Omental fat pad (tissue), 4 donors: ENCODE data around the gene MYO18B. TPM values are rescaled to one million over a fixed set of nuclear protein-coding genes. Genes with fewer than 3 reads are reported as not detected.

Experiments used
- ATAC-seq: fragments of 150-250 bp; one replicate; pipeline ENCODE4 v1.9.1; 2016; ENCODE audit warnings: mild to moderate bottlenecking, moderate library complexity; ENCODE audit not compliant: low FRiP score
- DNase-seq: peaks from one replicate; pipeline ENCODE4 v3.0.0-alpha.2; 2019; ENCODE audit warnings: low spot score
- CTCF ChIP-seq, 3 donors: fragments of 450-650 bp; IDR thresholded peaks; one replicate each; pipeline ENCODE4 v1.5.1; 2016 to 2017; ENCODE audit warnings: antibody characterized with exemption in 3 of 3, mild to moderate bottlenecking in 3 of 3, moderate library complexity in 2 of 3
- total RNA-seq, 4 donors: library from RNA; depleted of rRNA; stranded (reverse); fragments of >200 nt; gene quantifications; one replicate each; pipeline ENCODE4 v1.1.0, GENCODE V29; 2016

The MYO18B gene
- total RNA-seq, 4 donors from 2014 or later = under 0.01 TPM; not detected in 2

DNA sequence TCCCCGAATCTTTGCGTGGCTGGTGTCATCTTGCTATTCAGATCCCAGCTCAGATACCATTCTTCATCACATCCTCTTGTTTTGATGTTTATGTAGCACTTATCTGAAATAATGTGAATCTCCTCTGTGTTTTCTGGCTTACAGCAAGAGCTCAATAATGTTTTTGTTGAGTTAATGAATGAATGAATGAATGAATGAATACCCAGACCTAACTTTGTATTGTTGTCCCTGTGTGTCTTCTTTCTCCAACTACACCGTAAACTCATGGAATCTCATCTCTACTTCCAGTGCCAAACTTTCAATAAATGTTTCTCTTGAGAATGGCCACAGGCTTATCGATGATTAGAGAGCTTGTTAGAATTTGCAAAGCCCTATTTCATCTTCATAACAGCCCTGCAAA, 110.2 kb downstream of the MYO18B start:
- no peak for DNase-seq
- no peak for TF ChIP-seq CTCF (IDR thresholded peaks at IDR 0.05)
- no peak for ATAC-seq

DNA sequence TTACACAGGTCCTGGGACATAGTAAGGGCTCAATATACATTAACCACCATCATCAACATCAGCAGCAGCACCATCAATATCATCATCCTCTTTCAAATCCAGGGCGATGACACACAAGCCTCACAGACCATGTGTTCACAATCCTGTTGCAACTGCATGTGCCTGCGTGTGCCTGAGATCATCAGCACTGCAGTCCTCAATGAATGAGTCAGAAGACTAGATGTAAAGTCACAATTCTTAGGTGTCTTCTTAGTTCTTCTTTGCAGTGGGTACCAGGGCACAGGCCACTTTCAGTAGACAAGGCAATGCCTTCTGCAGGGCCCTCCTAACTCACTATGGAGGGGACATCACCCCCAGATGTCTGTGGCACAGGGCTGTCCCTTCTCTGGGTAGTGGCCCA, 111.1 kb downstream of the MYO18B start:
- ATAC-seq (no peak), DNase-seq (no peak)
- no peak for TF ChIP-seq CTCF (IDR thresholded peaks at IDR 0.05)

DNA sequence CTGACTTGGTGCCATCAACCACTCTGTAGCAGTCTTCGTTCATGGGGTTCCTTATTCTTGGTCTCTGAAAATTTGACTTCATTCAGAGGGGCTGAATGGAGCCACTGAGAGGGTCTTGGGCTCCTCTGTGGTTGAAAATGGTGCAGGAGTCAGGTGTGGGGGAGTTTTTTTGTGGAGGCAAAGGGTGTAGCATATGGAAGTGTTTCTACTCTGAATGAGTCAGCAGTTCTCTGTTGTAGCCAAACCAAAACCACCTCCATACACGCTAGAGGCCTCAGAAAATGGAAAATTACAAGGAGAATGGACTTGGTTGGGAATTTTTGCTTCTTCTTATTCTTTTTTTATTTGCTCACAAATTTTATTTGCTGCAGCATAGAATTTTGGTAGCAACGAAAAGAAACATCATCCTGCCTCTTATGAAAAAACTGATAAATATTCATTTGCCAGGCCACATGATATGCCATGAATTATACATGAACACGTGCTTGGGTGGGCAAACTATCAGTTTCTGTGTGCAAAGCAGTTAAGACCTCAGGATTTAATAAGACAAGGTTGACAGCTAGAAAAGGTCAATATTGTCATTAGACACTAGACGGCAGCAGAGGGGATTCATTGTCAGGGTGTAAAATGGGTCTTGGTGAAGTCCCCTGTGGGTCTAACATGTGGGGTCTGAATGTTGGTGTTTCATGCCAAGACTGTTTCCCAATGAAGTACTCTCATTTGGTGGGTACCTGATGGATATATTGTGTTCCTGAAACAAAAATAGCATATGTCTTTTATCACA, 111.7 kb downstream of the MYO18B start:
- DNase-seq (no peak), ATAC-seq (no peak)
- TF ChIP-seq CTCF (IDR thresholded peaks at IDR 0.05) = no peak

- TF ChIP-seq CTCF (IDR thresholded peaks at IDR 0.05) = no peak
- no peak for DNase-seq
- ATAC-seq = no peak
These were observed 127.8 kb downstream of the MYO18B start for GRCh38 chr22:25869771-25870170.

DNA sequence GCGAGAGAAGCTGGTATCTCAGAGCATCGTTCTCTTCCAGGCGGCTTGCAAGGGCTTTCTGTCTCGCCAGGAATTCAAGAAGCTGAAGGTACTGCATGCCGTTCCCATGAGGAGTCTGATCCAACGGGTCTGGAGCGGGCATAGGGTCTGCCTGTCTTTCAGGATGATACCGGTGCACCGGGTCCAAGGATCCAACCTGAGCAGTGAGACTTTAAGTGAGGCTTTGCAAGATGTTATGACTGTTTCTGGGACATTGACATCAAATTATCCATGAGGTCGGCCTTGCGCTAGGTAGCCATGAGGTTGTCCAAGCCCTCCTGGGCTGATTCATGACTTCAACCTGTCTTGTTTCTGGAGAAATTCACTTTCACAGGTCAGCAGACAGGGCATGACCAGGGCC, 132.3 kb downstream of the MYO18B start:
- ATAC-seq = no peak
- no peak for TF ChIP-seq CTCF (IDR thresholded peaks at IDR 0.05)
- DNase-seq = no peak

DNA sequence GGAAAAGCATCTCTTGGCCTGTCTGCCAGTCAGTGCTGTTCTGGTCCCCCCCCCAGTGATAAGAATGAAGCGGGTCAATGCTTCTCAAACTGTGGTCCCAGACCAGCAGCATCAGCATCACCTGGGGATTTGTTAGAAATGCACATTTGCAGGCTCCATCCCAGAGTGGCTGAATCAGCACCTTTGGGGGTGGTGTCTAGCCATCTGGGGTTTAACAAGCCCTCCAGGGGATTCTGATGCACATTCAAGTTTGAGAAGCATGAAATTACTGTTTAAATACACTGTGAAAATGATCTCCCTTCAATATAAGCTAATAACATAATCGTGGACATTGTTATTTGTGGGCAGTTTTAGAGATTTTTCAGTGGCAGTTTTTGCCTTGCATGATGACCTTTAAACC, 133.5 kb downstream of the MYO18B start:
- no peak for TF ChIP-seq CTCF (IDR thresholded peaks at IDR 0.05)
- ATAC-seq (no peak), DNase-seq (no peak)

- DNase-seq = no peak
- ATAC-seq = no peak
- no peak for TF ChIP-seq CTCF (IDR thresholded peaks at IDR 0.05)
These were observed 134.9 kb downstream of the MYO18B start for GRCh38 chr22:25876871-25877270.
